HG03342 (cell line): ENCODE results near the gene ST6GALNAC1.
"Not testable (repeated sequence)": the region's sequence is repeated elsewhere in the genome, so short reads cannot be mapped to it uniquely, and the experiment has no call there.

Experiments
- ATAC-seq: cut with Tn5 transposase; IDR thresholded peaks from one replicate; pipeline ENCODE4 v1.9.1; 2021; ENCODE audit warnings: mild to moderate bottlenecking, moderate library complexity; ENCODE audit not compliant: unreplicated experiment

Gene ST6GALNAC1

DNA sequence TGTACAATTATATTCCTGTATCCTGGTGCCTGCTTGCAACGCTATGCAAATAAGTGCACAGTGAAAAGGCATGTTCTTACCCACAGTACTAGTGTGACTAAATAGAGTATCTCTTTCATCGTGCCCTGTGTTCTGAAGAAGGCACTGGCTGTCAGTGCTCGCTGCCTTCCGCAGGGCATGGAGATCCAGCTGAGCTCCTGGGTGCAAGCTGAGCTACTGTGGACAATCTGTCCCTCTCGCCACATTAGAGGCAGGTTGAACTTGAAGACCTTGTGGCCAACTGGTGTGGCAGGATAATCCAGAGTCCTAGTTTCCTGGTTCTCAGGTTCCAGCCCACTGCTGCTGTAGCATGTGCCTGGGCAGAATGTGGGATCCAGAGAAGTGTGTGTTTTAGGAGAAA is 1.9 kb upstream of the ST6GALNAC1 start:
- ATAC-seq, result no peak

DNA sequence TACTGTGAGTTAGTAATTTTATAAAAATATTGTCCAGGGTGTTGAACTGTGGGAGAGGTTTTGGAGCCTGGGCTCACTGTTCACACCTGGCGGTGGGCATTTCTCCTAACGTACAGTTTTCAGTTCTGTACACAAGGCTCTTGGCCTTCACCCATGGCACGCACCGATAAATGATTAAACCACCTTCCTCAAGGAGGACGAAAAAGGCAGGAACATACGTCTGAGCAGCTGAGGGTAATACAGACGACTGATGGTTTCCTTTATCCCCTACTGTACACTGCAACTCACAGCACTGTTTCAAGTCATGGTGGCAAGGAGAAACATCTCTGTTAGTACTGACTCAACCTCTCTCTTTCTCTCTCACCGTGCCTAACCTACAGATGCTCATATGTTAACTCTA is 1.4 kb upstream of the ST6GALNAC1 start:
- no peak for ATAC-seq

DNA sequence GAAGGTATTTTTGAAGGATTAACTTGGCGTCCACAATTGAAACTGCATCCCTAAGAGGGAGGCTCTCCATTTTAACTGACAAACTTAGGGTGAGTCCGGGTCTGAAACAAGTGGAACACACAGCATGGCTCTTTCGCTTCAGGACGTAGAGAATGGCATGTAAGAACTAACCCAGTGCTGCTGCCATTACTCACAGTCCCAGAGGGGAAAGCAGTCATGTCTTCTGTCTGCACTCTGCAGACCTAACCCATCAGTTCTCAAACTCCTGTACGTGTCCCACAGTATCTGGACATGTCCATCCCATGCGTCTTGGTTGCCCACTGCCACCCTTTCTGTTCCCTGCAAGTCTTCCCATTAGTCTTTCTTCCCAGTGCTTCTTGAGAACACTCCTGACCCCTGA is 563 bp downstream of the ST6GALNAC1 start:
- ATAC-seq, result no peak

DNA sequence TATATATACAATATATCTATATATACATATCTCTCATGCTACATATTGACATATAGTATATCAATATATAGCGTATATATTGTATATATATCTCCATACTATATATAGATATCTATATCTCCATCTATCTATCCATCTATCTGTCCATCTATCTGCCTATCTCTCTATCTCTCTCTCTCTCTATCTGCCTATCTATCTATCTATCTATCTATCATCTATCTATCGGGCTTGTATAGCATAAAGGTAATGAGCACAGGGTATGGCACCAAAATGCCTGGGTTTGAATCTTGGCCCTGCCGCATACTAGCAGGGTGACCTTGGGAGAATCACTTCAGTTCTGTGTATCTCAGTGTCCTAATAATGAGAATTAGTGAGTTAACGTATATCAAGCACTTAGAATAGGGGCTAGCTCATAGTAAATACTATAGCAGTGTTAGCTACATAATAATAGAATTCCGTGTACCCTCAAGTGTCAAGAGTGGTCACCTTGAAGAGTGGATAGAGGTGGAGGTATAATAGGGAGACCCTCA is 1.5 kb downstream of the ST6GALNAC1 start:
- no peak for ATAC-seq

DNA sequence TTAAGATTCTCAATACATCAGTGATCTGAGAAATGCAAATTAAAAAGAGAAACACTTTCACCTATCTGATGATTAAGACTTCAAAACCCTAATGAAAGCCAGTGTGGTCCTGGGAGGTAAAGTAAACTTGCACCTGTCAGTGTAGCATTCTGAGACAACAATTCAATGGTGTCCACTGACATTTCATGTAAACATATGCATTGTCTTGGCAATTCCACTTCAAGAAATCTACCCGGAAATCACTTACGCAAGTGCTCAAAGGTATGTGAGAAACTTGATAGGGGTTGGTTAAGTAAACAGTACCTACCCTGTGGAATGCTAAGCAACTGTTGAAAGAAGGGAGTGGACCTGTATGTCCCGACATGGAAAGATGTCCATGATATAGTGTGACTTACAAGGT is 2.1 kb downstream of the ST6GALNAC1 start:
- no peak for ATAC-seq

DNA sequence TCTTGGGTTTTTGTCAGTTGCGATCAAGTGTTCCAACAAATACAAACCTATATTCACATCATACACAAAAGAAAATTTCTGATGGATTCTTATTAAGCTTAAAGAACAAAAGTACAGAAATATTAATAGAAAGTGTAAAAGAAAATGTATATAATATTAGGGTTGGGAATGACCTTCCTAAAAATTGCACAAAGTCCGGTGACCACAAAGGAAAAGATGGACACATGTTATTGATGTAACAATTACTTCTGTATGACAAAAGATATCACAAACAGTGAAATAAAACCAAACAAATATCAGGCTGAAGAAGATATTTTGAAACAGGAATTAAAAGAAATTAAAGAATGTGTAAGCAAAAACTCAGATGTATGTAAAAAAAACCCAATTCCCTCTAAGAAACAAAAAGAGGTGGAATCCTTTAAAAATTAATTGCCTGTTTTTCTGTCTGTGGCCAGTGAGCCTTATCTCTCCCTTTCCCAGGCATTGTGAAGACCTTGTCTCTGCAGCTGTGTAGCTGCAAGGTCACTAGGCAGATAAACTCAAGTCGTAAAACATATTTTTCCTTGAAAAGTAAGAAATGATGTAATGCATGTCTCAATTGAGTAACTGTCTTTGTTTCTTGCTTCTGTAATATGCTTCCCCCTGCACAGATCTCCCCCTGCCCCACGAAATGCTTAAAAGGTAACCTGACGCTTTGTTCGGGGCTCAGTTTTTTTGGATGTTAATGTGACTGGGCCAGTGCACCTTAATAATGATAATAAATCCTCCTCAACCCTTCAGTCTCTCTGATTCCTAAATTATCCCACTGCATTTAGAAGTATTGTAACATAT is 2.8 kb downstream of the ST6GALNAC1 start:
- ATAC-seq, result no peak

DNA sequence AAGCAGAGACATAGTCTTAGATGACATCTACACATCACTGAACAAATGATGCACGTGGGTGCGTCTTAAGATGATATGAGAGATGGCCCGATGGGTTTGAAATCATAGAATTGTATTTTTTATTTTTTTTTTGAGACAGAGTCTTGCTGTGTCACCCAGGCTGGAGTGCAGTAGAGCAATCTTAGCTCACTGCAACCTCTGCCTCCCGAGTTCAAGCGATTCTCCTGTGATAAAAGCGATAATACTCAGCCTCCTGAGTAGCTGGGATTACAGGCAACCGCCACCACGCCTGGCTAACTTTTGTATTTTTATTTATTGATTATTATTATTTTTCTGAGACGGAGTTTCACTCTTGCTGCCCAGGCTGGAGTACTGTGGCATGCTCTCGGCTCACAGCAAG is 5.3 kb downstream of the ST6GALNAC1 start:
- no peak for ATAC-seq

DNA sequence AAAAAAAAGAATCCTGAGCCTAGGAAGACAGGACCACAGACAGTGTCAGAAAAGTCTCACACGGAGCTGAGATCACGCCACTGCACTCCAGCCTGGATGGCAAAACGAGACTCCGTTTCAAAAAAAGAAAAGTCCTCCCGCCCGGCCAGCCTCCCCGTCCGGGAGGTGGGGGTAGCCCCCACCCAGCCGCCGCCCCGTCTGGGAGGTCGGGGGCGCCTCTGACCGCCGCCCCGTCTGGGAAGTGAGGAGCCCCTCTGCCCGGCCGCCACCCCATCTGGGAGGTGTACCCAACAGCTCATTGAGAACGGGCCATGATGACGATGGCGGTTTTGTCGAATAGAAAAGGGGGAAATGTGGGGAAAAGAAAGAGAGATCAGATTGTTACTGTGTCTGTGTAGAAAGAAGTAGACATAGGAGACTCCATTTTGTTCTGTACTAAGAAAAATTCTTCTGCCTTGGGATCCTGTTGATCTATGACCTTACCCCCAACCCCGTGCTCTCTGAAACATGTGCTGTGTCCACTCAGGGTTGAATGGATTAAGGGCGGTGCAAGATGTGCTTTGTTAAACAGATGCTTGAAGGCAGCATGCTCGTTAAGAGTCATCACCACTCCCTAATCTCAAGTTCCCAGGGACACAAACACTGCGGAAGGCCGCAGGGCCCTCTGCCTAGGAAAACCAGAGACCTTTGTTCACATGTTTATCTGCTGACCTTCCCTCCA is 6.9 kb downstream of the ST6GALNAC1 start:
- ATAC-seq, result not testable (repeated sequence)

DNA sequence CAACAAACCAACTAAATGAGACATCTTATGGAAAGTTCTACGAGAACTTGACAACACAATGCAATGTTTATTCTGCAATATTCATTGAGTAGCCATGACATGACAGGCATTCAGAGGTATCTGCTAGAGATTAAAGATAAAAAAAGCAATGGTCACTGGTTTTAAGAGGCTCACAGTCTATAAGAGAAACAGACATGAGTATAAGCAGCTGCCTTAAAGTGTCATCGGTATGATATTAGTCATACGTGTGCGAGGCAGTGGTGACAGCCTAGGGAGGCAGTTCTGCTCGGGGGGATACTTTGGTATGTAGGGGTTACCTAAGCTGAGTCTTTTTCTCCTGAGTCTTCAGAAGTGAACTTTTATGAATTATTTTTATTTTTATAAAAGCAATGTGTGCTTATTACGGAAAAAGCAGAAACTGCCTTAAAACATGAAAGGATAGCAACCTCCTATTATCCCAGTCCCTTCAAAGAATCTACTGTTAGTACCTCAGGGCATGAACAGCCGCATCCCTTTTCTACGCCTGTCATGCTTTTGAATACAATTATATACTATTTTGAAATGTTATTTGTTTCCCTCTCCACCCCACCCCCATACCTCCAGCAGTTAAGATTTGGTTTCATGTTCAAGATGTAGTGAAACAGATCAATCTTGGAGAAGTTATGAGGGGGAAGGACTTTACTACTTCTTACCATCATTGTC is 7.7 kb downstream of the ST6GALNAC1 start:
- no peak for ATAC-seq

DNA sequence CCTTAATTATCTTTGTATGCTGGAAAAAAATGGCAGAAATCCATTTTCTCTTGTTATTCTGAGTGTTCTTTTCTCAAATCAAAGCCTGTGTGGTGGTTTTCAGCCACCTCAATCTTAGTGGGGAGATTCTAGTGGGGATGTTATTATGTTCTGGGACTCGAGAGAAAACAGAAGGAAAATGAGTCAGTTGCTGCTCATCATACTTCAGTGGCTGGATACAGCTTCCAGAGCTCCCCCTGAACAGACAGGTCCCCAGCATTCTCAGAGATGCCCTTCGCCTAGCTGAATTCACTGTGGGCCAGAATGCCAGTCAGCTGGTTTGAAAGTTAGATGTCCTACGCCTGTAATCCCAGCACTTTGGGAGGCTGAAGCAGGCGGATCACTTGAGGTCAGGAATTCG is 8.5 kb downstream of the ST6GALNAC1 start:
- ATAC-seq, result no peak

DNA sequence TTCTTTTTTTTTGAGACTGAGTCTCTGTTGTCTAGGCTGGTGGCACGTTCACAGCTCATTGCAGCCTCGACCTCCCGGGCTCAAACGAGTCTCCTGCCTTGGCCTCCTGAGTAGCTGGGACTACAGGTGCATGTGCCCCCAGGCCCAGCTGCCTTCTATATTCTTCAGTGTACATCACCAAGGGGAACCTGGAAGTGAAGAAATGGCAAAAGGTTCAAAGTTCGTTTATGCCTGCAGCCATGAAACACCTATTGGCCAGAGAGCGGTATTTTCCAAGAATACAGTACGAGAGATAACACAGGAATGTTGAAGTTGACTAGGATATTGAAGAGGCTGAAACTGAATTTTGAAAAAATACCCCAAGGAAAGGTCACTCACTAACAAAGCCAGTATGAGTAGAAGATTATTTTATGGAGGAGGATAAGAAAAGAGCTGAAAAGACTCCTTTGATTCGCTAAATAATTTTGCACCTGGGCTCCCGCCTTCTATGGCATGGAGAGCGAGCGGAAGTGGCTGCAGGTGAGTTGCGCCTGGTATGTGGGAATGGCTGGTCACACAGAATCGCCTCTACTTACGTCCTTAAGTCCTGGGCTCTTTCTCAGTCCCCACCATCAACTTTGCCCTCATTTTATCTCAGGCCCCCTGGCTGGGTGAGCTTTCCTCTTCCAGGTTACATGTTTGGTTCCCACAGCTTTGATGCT is 9.8 kb downstream of the ST6GALNAC1 start:
- no peak for ATAC-seq

DNA sequence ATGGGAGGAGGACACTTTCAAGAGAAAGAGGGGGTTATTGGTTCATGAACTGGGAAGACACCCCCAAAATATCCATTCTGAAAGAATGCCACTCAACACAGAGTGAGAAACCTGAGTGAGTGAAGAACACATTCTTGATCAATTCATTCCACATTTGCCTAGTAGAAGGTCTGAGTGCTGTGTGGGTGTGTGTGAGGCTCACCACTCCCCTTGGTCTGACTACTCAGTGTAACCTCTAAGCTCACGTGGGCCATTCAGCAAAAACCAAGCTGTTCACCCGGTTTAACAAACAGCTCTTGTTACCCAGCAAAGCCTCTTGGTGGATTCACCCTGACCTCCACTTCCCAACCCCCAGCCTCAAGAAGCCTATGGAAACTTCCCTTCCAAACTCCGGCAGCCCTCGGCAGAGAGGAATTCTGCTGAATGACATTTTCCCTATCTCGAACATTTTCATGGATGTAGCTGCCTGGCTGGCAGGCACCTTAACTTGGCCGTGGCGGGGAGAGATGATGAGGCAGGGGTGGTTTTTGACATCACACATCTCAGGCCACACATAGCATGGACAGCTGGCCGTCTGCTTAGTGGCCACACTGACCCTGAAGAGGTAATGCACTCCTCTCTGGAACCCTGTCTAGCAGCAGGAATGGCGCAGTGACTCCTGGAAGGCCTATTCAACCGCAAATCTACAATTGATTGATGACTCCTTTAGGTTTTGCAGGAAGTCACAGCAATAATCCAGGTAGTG is 11.6 kb downstream of the ST6GALNAC1 start:
- ATAC-seq, result no peak

DNA sequence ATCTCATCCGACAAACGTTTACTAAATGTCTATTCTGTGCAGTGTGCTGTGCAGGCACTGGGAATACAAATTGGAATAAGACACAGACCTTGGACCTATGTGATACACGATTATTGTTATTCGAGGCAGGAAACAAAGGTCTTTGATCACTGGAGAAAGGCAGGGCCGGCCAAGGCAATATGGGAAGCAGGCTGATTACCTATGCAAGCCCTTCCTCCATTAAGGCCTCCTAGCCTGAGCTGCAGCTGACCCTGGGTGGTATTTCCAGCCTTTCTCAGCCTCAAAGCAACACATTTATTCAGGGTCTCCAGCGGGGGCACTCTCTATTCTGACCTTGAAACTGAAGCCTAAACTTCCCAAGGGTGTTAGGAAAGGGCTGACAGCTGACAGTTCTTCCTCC is 13.4 kb downstream of the ST6GALNAC1 start:
- no peak for ATAC-seq

DNA sequence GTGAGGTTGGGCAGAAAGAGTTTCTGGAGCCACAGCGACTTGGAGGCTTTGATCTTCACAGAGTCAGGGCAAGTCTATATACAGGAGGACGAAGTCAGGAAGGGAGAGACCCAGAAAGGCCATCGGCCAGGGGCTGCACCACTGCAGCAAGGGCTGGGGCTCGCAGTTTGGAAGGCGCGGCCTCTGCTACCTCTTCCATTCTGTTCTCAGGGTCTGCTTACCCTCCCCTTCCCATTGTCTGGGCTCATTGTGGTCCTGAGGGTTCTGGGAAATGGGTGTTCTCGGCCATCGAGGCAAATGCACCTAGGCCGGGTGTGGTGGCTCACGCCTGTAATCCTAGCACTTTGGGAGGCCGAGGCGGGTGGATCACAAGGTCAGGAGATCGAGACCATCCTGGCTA is 16.0 kb downstream of the ST6GALNAC1 start:
- ATAC-seq, result no peak

DNA sequence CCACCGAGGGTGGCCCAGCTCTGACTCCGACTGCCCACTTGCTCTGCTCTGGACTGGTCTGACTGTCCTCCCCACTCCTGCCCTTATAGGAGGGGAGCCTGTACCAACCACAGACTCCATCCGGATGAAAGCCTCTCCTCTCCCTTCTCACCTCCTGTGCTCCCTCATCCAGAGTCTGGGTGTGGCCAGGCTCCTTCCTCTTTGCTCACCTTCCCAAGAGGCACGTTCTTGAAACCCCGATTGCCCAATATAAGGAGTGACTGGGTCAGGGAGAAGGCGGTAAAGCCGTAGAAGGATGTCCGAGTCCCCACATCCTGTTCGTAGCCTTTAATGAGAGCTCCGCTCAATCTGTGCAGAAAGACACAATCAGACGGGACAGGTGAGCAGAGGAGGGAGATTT is 17.1 kb downstream of the ST6GALNAC1 start:
- ATAC-seq, result no peak

DNA sequence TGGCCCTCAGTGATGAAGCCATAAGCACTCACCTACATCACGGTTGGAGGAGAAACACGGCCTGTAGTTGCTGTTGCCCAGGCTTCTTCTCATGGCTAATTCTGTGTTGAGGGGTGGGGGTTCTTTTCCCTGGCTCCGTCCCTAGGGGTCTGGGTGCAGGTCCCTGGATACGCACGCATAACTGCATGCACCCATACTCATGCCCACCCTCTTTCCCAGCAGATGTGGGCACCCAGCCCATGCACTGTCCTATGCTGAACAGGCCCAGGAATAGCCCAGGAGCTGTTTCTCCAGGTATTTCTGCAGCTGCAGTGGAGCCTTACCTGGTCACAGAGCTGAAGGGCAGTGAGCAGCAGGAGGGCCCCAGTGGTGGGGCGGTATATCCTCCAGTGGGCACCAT is 18.1 kb downstream of the ST6GALNAC1 start:
- ATAC-seq, result no peak

DNA sequence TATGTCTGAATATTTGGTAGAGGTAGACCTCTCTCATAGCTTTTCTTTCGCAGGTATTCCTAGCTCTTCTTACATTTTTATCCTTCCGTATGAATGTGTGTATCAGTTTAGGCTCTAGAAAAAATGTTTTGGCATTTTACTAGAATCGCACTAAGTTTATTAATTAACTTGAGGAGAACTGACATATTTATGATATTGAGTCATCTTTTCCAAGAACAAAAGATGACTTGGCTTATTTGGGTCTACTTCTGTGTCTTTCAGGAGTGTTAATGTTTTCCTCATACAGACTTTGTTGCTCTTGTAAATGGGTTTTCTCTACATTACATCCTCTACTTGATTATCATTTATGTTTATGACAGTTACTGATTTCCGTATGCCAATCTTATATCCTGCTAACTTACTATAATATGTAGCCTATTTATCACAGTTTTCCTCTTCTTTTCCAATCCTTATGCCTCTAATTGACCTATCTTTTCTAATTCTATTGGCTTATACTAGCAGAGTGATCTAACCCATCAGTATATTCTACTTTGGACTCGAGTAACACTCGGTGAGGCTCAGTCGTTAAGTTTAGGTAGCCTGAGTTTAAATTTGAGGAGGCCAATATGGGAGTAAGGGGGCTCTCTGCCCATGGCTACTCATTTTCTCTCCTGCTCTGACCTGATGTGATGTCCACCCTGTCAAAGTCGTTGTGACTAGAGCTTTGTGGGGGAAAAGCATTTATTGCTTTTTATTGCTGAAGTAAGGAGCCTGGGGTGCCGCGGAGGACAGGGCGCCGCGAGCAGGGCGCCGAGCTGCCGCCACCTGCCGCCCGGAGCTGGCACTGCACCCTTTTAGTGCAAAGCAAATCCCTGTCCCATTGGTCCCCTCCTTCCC is 20.0 kb downstream of the ST6GALNAC1 start:
- no peak for ATAC-seq

DNA sequence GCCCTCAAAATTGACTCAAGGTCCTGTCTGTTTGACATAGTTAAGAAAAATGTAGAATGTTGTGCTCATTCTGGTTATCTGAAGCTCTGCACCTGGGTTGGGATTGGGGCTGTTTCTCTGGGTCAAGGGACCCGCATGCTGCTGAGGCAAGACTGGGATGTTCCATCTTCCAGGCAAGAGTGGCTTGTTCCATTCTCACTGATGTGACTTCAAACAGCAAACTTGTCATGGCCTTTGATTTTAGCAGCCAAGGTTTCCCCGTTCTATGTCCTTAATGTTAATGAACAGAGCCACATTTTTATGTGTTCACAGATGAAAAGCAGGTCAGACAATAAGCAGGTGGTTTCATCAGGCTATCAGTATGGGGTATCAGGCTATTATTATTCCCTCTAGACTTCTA is 25.7 kb downstream of the ST6GALNAC1 start:
- ATAC-seq, result no peak

DNA sequence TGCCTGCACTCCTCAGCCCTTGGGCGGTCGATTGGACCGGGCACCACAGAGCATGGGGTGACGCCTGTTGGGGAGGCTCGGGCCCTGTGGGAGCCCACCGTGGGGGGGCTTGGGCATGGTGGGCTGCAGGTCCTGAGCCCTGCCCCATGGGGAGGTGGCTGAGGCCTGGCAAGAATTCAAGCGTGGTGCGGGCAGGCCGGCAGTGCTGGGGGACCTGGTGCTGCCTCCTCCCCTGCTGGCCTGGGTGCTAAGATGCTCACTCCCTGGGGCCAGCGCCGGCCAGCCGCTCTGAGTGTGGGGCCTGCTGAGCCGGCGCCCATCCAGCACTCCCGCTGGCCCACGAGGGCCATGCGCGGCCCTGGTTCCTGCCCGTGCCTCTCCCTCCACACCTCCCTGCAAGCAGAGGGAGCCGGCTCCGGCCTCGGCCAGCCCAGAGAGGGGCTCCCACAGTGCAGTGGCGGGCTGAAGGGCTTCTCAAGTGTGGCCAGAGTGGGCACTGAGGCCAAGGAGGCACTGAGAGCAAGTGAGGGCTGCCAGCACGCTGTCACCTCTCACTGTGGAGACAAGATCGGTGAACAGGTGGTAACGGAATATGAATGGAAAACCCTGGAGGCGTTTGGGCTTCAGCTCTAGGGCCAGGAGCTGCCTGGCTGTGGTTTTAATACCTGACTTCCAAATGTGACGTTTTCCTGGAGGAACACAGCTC is 28.5 kb downstream of the ST6GALNAC1 start:
- ATAC-seq, result no peak
